ENCODE results near the gene SSH3.
"Not testable (repeated sequence)": the region's sequence is repeated elsewhere in the genome, so short reads cannot be mapped to it uniquely, and the experiment has no call there.

Gene SSH3

DNA sequence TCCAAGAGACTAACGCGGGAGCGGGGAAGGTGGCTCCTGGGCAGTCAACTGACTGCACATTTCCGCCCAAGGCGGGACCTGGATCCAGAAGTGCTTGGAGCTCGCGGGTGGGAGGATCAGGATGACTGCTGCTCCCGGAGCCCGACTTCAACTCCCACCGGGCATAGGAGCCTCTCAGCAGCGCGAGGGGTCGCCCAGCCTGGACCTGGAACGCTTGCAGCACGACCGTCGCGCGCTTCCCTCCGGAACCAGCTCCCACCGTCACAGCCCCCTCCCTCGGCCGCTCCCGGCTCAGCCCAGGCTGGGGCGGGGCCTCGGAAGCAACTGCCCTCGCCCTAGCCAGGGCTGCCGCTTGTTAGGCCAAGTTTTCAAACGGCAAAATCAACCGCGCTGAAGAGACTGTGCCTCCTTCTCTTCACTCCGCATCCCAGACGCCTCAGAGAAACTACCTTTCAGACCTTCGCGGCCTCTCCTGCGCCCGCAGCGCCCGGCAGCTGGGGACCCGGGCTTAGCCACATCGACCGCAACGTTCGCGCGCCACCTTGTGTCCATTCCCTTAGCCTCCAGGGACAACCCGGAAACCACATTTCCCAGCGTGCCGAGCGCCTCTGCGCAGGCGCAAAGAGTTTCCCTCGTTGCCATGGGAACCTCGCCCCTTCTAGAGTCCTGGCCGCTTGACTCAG lies 14.0 kb downstream of the SSH3 start:
- peak overlapping the region; percentile 86 for H3K9ac ChIP-seq (ENCODE audit: low read length)
- H3K27ac ChIP-seq (ENCODE audit: low read depth, low read length), result peak overlapping the region; percentile 82
- no peaks in the 10 kb centered on the region for H3K4me1 ChIP-seq (ENCODE audit: control insufficient read depth, insufficient read depth, low read length)
- H3K27me3 ChIP-seq (ENCODE audit: control insufficient read depth, insufficient read depth, low read length), result no peaks in the 10 kb centered on the region
- H3K4me3 ChIP-seq (ENCODE audit: low read length), result peak overlapping the region; percentile 85
- no peaks in the 10 kb centered on the region for H3K36me3 ChIP-seq (ENCODE audit: control insufficient read depth, insufficient read depth, low read length)

DNA sequence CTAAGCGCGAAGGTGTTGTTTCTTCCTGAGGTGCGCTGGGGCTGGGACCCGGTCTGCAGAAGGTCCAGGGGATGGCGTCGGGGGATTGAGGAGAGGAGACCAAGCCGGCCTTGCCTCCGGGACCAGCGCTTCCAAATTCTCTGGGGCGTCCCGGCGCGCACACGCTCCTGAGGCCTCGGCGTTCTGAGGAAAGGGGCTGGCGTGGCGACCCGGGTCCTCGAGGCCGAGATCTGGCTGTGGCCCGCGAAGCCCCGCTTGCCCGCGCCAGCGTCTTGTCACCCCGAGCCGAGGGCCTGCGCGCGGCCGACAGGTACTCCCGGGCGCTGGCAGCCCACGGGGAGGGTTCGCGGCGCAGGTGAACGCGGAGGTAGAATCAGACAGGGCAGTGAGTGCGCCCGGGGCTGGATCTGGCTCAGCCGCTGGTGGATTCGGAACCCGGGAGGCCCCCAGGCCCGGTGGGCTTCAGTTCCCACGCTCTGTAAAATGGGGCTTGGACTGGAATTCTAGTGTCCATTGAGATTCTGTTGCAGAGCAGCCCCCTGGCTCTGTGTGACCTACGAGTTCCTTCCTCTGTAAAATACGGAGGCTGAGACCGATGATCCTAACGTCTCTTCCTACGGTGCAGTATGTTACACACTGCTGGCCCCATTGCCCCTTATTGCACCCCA lies 14.7 kb downstream of the SSH3 start:
- no peaks in the 10 kb centered on the region for H3K27me3 ChIP-seq (ENCODE audit: control insufficient read depth, insufficient read depth, low read length)
- H3K4me1 ChIP-seq (ENCODE audit: control insufficient read depth, insufficient read depth, low read length), result no peaks in the 10 kb centered on the region
- H3K27ac ChIP-seq (ENCODE audit: low read depth, low read length), result peak overlapping the region; percentile 82
- peak overlapping the region; percentile 7 for H3K9ac ChIP-seq (ENCODE audit: low read length)
- H3K4me3 ChIP-seq (ENCODE audit: low read length), result peak overlapping the region; percentile 85
- no peaks in the 10 kb centered on the region for H3K36me3 ChIP-seq (ENCODE audit: control insufficient read depth, insufficient read depth, low read length)

DNA sequence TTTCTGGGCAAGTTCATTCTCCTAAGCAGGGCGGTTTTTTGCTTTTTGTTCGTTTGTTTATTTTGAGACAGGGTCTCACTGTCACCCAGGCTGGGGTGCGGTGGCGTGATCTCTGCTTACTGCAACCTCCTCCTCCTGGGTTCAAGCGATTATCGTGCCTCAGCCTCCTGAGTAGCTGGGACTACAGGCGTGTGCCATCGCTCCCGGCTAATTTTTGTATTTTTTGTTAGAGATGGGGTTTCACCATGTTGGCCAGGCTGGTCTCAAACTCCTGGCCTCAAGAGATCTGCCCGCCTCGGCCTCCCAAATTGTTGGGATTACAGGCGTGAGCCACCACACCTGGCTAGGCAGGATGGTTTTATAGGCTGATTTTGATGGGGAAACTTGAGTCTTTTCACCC lies 15.5 kb downstream of the SSH3 start:
- H3K27ac ChIP-seq (ENCODE audit: low read depth, low read length); H3K4me1 ChIP-seq (ENCODE audit: control insufficient read depth, insufficient read depth, low read length); H3K27me3 ChIP-seq (ENCODE audit: control insufficient read depth, insufficient read depth, low read length); H3K36me3 ChIP-seq (ENCODE audit: control insufficient read depth, insufficient read depth, low read length); H3K9ac ChIP-seq (ENCODE audit: low read length): not testable (repeated sequence)
- H3K4me3 ChIP-seq (ENCODE audit: low read length), result peak overlapping the region; percentile 85

DNA sequence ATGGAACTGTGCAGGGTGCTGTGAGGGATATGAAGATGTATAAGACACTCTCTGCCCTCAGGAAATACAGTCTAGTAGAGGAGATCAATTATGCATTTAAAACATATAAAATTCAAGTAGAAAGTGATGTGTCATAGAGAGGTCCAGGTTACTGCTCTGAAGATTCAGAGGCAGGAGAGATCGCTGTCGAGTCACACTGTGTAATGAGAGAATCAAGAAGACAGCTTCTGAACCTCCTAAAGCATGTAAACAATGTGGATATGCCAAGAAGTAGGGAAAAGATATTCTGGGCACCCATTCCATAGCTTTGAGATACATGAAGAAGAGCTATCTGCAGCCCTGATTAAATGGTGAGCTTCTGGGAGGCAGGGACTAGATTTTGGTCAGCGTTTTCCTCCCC lies 16.7 kb downstream of the SSH3 start:
- H3K4me3 ChIP-seq (ENCODE audit: low read length), result no peak overlapping the region
- H3K36me3 ChIP-seq (ENCODE audit: control insufficient read depth, insufficient read depth, low read length), result no peaks in the 10 kb centered on the region
- no peaks in the 10 kb centered on the region for H3K4me1 ChIP-seq (ENCODE audit: control insufficient read depth, insufficient read depth, low read length)
- no peaks in the 10 kb centered on the region for H3K27me3 ChIP-seq (ENCODE audit: control insufficient read depth, insufficient read depth, low read length)
- no peak overlapping the region for H3K9ac ChIP-seq (ENCODE audit: low read length)
- no peak overlapping the region for H3K27ac ChIP-seq (ENCODE audit: low read depth, low read length)

DNA sequence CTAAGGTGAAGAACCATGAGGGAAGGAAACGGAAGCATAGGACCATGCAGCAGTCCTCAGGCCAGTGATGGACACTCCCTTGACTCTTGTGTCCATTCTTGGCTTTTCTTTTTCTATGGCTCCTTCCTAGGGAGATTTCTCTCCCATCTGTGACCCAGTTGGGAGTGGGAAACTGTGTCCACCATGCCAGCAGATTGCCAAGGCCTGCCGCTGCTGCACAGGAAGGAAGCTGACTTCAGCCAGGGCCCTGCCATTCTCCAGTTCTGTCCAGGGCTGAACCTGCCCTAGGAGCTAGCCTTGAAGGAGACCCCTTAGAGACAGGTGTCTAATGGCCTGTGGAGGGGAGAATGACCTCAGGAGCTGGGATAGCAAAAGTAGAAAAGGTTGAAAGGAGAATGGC lies 17.4 kb downstream of the SSH3 start:
- Histone ChIP-seq H3K27me3 (ENCODE audit: control insufficient read depth, insufficient read depth, low read length) (no peaks in the 10 kb centered on the region), H3K27ac (ENCODE audit: low read depth, low read length) (no peak overlapping the region), H3K4me3 (ENCODE audit: low read length) (no peak overlapping the region), H3K36me3 (ENCODE audit: control insufficient read depth, insufficient read depth, low read length) (no peaks in the 10 kb centered on the region), H3K9ac (ENCODE audit: low read length) (no peak overlapping the region), H3K4me1 (ENCODE audit: control insufficient read depth, insufficient read depth, low read length) (no peaks in the 10 kb centered on the region)

DNA sequence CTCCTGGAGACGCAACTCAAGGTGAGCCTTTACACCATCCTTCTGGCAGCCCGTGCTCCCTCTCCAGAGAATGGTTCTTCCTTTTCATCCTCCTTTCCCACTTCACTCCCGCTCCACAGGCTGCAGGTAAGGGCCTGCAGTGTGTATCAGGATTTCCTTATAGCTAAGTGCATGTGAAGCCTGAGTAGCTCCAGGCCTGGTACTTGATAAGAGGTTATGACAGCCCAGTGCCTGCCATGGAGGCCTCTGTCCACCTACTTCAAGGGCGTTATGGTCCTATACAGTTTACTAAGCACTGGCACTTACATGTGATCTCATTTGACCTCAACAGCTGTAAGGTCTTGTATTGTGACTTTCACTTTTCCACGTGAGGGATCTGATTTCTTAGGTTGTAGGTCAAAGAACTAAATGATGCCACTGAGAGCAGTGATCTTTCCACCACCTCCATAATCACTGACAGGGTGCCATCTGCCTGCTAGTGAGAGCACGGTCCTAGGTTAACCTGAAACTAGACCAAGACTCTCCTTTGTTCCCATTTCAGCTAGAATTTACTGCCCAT lies 18.1 kb downstream of the SSH3 start:
- no peaks in the 10 kb centered on the region for H3K36me3 ChIP-seq (ENCODE audit: control insufficient read depth, insufficient read depth, low read length)
- H3K27me3 ChIP-seq (ENCODE audit: control insufficient read depth, insufficient read depth, low read length), result no peaks in the 10 kb centered on the region
- no peak overlapping the region for H3K27ac ChIP-seq (ENCODE audit: low read depth, low read length)
- H3K4me1 ChIP-seq (ENCODE audit: control insufficient read depth, insufficient read depth, low read length), result no peaks in the 10 kb centered on the region
- no peak overlapping the region for H3K4me3 ChIP-seq (ENCODE audit: low read length)
- no peak overlapping the region for H3K9ac ChIP-seq (ENCODE audit: low read length)

DNA sequence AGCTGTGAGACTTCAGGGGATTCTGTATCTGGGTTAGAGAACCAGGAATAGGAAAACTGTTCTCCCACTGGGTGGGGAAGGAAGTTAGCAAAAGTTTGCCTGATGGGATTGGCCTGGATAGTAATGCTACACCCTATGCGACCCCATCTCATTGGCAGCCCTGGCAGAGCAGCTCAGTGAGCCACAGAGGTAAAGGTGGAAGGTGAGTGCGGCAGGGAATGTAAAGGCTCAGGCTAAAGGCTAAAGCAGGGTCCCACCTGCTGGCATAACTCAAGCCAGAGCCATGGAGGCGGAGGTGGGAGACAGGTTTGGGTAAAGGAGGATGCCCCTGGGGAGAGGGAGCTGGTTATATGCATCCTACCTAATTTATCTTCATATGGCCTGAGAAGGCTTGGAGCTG lies 18.7 kb downstream of the SSH3 start:
- H3K36me3 ChIP-seq (ENCODE audit: control insufficient read depth, insufficient read depth, low read length), result no peaks in the 10 kb centered on the region
- no peak overlapping the region for H3K27ac ChIP-seq (ENCODE audit: low read depth, low read length)
- H3K4me3 ChIP-seq (ENCODE audit: low read length), result no peak overlapping the region
- no peaks in the 10 kb centered on the region for H3K4me1 ChIP-seq (ENCODE audit: control insufficient read depth, insufficient read depth, low read length)
- no peaks in the 10 kb centered on the region for H3K27me3 ChIP-seq (ENCODE audit: control insufficient read depth, insufficient read depth, low read length)
- no peak overlapping the region for H3K9ac ChIP-seq (ENCODE audit: low read length)

DNA sequence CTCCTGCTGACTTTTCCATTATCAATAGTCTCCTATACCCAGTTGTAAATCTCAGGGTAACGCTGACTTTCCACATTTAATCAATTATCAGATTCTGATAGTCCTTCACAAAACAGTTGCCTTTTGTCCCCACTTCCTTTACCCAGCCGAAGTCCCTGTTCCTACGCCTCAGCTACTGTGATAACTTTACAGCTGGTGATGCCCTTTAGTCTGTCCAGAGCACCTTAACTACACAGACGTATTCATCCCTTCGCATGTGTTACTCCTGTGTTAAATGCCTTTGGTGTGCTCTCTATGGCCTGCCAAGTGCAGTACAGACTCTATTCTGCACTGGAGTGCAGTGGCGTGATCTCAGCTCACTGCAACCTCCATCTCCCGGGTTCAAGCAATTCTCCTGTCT lies 20.2 kb downstream of the SSH3 start:
- H3K4me1 ChIP-seq (ENCODE audit: control insufficient read depth, insufficient read depth, low read length), result no peaks in the 10 kb centered on the region
- H3K27ac ChIP-seq (ENCODE audit: low read depth, low read length), result no peak overlapping the region
- H3K4me3 ChIP-seq (ENCODE audit: low read length), result no peak overlapping the region
- H3K9ac ChIP-seq (ENCODE audit: low read length), result no peak overlapping the region
- no peaks in the 10 kb centered on the region for H3K27me3 ChIP-seq (ENCODE audit: control insufficient read depth, insufficient read depth, low read length)
- H3K36me3 ChIP-seq (ENCODE audit: control insufficient read depth, insufficient read depth, low read length), result no peaks in the 10 kb centered on the region

DNA sequence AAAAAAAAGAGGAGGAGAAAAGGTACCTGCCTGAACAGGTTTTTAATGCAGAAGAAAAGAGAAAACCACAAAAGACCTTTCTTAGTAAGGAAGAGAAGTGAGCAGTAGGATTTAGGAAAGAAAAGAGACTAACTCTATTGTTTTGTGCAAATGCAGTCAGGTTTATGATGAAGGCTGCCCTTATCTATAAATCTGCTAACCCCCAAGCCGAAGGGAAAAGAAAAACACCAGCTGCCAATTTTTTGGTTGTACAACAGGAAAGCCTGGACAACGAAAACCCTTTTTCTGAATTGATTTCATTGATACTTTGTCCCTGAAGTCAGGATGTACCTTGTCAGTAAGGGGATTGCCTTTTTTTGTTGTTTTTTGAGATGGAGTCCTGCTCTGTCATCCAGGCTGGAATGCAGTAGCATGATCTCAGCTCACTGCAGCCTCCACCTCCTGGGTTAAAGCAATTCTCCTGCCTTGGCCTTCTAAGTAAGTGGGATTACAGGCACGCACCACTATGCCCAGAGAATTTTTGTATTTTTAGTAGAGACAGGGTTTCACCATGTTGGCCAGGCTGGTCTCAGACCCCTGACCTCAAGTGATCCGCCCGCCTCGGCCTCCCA lies 28.9 kb downstream of the SSH3 start:
- Histone ChIP-seq H3K4me1 (ENCODE audit: control insufficient read depth, insufficient read depth, low read length) (no peaks in the 10 kb centered on the region), H3K4me3 (ENCODE audit: low read length) (no peak overlapping the region), H3K9ac (ENCODE audit: low read length) (no peak overlapping the region), H3K27ac (ENCODE audit: low read depth, low read length) (no peak overlapping the region), H3K27me3 (ENCODE audit: control insufficient read depth, insufficient read depth, low read length) (no peaks in the 10 kb centered on the region), H3K36me3 (ENCODE audit: control insufficient read depth, insufficient read depth, low read length) (no peaks in the 10 kb centered on the region)

DNA sequence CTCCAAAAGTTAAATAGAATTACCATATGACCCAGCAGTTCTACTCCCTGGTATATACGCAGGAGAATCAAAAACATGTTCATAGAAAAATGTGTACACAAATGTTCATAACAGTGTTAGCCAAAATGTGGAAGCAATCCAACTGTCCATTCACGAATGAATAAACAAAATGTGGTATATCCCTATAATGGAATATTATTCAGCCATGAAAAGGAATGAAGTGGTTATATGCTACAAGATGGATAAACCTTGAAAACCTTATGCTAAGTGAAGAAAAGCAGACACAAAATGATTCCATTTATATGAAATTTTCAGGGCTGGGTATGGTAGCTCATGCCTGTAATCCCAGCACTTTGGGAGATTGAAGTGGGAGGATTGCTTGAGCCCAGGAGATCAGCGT lies 33.9 kb downstream of the SSH3 start:
- H3K27me3 ChIP-seq (ENCODE audit: control insufficient read depth, insufficient read depth, low read length), result no peaks in the 10 kb centered on the region

DNA sequence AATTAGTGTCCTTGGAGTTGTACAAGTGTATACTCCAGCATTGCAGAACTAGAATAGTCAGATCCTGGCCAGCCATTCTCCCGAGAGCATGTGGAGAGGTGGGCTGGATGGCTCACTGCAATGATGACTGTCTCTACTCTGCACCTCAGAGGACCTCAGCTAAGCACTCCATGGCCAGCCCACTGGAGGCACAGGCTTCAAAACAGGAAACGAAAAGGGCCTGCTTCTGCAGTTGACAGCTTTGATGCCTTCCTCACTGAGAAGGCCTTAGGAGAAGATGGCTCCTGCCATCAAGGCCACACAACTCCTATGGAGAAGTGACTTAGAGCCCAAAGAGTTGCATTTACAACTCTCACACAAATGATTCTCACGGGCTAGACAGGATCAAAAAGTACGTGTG lies 40.9 kb downstream of the SSH3 start:
- H3K4me3 ChIP-seq (ENCODE audit: low read length), result no peak overlapping the region
- no peaks in the 10 kb centered on the region for H3K4me1 ChIP-seq (ENCODE audit: control insufficient read depth, insufficient read depth, low read length)
- H3K36me3 ChIP-seq (ENCODE audit: control insufficient read depth, insufficient read depth, low read length), result no peaks in the 10 kb centered on the region
- H3K9ac ChIP-seq (ENCODE audit: low read length), result no peak overlapping the region
- no peaks in the 10 kb centered on the region for H3K27me3 ChIP-seq (ENCODE audit: control insufficient read depth, insufficient read depth, low read length)
- no peak overlapping the region for H3K27ac ChIP-seq (ENCODE audit: low read depth, low read length)

More for the DNA sequence above, 33.9 kb downstream of the SSH3 start:
- H3K36me3 ChIP-seq (ENCODE audit: control insufficient read depth, insufficient read depth, low read length), result no peaks in the 10 kb centered on the region
- no peaks in the 10 kb centered on the region for H3K4me1 ChIP-seq (ENCODE audit: control insufficient read depth, insufficient read depth, low read length)
- no peak overlapping the region for H3K4me3 ChIP-seq (ENCODE audit: low read length)
- no peak overlapping the region for H3K27ac ChIP-seq (ENCODE audit: low read depth, low read length)
- H3K9ac ChIP-seq (ENCODE audit: low read length), result no peak overlapping the region

DNA sequence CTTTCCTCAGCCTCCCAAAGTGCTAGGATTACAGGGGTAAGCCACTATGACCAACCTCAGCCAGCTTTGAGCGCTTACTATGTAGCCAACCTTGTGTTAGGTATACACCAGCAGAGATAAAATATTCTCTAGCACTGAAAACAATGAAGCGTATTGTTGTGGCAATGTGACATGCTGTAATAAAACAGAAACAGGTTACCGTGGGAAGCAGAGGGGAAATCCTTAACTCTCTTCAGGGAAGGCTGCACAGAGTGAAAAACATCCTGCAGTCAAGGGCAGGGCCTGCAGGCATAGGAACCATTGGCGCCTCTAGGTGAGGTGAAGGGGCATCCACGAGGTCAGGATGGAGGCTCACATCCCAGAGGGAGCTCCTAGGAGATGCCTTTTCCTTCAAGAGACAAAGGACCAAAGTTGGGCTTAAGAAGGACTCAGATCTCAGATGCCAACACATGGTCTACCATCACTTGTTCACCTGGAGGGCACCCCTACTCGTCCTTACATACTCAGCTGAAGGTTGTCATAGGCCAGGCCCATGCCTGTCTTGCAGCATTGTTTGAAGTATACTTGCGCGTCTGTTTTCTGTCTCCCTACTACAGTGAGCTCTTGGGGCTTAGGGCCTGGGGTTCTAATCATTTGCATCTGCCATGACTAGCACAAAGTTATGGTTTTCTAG lies 42.1 kb downstream of the SSH3 start:
- Histone ChIP-seq H3K27ac (ENCODE audit: low read depth, low read length) (no peak overlapping the region), H3K9ac (ENCODE audit: low read length) (peak overlapping the region; percentile 10), H3K4me1 (ENCODE audit: control insufficient read depth, insufficient read depth, low read length) (no peaks in the 10 kb centered on the region), H3K36me3 (ENCODE audit: control insufficient read depth, insufficient read depth, low read length) (no peaks in the 10 kb centered on the region), H3K4me3 (ENCODE audit: low read length) (no peak overlapping the region), H3K27me3 (ENCODE audit: control insufficient read depth, insufficient read depth, low read length) (no peaks in the 10 kb centered on the region)
